Kidney capillary endothelial cell (primary cell): ENCODE results near the gene SMURF2.

ENCODE experiments used
- DNase-seq: peaks from one replicate; pipeline ENCODE4 v3.0.0-alpha.2; 2018; ENCODE audit warnings: low spot score

Gene SMURF2

DNA sequence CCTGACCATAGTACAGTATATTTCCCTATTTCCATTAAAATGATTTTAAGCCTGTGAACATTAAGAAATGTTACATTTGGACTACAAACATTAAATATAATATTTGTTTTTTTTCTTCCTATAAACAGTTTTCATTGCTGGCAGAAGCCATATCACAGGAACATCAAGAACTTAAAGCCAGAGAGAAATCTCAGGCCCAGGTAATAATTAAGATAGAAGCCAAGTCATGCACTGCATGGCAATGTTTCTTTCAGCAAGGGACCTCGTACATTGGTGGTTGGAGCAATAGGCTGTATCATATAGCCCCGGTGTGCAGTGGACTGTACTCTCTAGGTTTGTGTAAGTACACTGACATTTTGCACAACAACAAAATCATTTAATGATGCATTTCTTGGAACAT lies 125.2 kb downstream of the SMURF2 start:
- no peak for DNase-seq

DNA sequence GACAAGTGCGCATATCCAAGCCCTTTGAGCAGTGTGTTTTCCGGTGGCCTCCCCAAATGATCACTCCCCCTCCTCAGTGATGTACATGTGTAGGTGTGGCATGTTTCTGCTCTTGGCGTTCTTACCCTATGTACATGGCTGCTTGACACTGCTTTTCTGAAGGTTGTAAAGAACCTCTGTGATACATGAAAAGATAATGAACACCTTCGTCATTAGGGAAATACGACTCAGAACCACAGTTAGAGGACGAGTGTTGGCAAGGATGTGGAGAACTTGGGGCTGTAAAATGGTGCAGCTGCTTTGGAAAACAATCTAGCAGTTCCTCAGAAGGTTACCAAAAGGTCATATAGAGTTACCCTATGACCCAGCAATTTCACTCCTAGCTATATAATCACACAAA lies 126.8 kb downstream of the SMURF2 start:
- DNase-seq: no peak

GRCh38 chr17:64534187-64534586 lies 127.9 kb downstream of the SMURF2 start:
- DNase-seq: no peak

DNA sequence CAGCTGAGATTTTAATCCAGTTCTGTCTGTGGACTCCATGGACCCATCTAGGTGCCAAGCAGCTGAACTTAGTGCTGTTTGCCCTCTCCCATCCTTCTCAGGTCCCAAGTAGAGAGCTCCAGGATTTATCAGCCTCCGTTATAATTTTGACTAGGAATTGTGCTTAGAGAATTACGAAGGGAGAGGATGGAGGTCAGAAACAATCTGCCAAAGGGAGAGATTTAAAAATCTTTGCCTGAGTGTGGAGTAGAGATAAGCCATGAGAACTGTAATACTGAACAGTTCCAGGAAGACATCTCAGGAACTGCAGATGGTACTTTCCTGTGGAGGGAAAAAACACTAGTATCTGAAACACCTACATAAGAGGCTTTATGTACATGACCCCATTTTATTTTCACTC lies 128.3 kb downstream of the SMURF2 start:
- no peak for DNase-seq

DNA sequence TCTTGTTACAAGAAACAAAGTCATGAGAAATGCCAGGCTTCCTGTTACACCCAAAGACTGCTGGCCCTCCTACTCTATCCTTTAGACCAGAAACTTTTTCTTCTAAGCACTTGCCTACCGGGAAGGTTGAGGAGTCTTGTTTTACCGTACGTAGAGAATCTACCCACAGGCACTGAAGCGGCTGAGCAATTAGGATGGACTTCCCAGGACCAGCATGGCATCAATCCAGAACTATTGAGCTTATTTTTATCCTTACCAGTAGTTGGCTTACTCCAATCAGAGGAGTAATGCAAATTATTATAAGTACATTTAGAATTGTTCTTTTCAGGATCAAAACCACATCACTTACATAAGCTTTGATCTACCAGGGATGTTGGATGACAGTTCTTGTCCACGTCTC lies 129.7 kb downstream of the SMURF2 start:
- no peak for DNase-seq

- DNase-seq: no peak
These were observed 130.1 kb downstream of the SMURF2 start for GRCh38 chr17:64531955-64532371.

DNA sequence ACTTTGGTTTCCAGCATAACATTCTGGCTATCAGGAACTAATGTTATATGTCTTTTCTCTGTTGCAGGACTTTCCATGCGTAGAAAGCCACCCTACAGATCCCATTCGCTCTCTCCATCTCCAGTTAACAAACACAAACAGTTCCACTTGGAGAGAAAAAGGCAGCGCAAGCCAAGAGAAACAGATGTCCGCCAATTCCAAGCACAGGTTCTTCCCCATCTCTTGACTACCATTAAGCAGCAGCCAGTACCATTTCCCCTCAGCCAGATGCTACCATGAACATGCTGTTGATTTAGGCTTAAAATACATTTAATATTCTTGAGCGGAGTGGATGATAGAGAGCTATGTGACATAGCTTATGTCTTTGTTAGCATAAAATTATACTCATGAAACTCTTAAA lies 132.9 kb downstream of the SMURF2 start:
- no peak for DNase-seq

- DNase-seq: no peak
These were observed 134.2 kb downstream of the SMURF2 start for GRCh38 chr17:64527914-64528313.

DNA sequence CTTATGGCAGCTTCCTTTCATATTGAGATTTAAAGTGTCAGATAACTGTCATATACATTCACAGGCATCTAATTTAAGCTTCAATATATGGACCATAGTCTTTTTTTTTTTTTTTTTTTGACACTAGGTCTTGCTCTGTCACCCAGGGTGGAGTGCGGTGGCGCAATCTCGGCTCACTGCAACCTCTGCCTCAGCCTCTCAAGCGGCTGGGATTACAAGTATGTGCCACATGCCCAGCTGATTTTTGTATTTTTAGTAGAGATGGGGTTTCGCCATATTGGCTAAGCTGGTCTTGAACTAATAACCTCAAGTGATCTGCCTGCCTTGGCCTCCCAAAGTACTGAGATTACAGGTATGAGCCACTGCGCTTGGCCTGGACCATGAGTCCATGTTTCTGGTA lies 141.7 kb downstream of the SMURF2 start:
- no peak for DNase-seq

DNA sequence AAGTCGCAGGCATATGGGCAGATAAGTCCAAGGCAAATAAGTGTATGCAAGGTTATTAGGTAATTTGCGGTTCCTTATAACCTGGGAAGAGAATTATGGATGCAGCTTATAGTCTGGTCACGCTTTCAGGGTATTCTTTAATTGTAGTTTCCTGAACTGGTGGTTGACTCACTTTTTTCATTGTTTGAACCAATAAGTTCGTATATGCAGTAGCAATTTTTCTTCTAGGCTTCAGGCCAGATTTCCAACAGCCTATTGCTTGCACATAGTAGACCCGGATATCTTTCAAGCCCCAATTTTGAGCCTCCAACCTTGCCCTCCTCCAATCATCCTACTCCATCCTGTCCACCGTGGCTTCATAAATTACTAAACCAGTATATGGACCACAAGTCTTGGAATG lies 142.5 kb downstream of the SMURF2 start:
- no peak for DNase-seq

DNA sequence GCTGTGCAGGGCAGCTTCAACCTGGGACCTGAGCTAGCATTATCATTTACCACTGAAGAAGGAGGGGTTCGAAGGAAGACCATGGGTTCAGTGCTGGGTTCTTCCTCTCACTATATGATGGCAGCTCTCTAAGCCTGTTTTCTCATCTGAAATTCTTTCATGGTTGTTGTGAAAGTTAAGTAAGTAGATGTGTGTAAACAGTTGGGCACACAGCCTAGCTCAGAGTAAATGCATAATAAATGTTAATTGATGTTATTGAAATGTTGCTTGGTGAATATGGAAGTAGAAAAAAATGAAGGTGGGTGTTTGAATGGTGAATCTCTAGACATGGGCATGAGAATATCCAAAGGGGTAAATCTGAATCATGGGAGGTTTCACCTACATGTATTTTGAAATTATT lies 146.3 kb downstream of the SMURF2 start:
- DNase-seq: no peak

DNA sequence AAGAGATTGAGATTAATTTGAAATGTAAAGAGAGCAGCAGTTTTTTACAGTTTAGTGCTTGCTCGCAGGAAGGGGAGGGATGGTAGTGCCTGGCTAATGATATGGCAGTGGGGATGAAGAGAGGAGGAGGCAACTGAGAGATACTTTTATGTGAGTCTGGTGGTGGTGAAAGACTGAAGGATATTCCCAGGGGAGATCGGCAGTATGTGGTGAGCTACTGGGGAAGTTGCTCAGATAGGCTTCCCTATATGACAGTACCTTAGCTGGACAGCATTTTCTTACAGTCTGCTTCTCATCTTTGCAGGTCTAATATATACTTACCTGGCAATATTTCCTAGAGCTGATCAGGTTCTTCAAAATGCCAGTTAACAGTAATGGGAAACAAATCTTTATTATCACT lies 146.7 kb downstream of the SMURF2 start:
- no peak for DNase-seq

DNA sequence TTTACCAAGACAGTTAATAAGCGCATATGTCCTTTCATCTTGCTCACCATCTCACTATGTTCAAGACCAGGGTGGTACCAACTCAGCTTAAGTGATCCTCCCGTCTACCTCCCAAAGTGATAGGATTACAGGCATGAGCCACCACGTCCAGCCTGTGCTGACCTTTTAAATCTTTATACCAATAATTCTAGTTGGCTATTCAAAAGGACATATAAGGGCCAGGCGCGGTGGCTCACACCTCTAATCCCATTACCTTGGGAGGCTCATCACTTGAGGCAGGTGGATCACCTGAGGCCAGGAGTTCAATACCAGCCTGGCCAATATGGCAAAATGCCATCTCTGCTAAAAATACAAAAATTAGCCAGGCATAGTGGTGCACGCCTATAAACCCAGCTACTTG lies 152.9 kb downstream of the SMURF2 start:
- no peak for DNase-seq

GRCh38 chr17:64508683-64509082 lies 153.4 kb downstream of the SMURF2 start:
- no peak for DNase-seq

GRCh38 chr17:64507413-64507782 lies 154.7 kb downstream of the SMURF2 start:
- DNase-seq: no peak

DNA sequence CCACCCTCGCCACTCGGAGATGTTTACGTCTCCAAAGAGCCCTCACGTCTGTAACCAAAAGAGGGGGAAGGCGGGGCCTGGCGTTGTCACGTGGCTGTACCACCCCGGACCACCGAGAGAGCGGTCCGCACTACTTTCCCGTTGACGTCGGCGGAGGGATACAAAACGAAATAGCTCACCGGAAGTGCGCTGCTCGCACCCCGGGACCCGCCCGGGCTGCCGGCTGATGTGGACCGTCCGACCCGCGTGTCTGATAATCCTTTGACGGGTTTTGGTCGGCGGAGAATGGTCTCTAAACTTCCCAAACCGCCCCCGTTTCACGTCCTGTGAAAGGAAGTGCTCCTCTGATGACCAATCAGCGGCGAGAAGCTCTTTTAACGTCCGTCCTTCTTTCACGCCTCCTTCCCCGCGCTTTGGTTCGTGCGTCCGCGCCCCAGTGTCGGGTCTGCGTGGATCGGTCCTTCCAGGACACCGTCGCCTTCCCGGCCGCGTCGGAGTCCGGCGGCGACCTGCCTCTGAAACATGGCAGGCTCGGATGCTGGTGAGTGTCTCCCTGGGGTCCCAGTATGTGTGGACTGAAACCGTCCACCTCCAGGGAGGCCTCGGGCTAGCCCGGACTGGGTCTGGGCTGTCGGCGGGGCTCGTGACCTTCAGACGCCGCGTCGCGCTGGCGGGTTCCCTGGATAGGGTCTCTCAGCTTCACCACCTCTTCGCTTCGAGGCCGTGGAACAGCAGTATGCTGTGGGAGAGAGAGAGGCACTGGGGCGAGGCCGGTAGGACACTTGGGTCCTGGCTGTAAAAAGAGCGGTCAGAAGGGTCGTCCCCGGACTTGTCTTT lies 155.3 kb downstream of the SMURF2 start, which contains the start of gene CEP95:
Gene CEP95, plus strand, starts transcription at position 402 of the 837 bp plus-strand sequence. Its CDS starts 121 bp downstream, at position 523.
- peak; percentile 94 for DNase-seq

- no peak for DNase-seq
These were observed 155.9 kb downstream of the SMURF2 start, which contains the start of gene DDX5 for GRCh38 chr17:64506201-64506575. TSS of gene DDX5 (minus strand) at chr17:64506289. CDS start at chr17:64506119, 170 bp downstream.

DNA sequence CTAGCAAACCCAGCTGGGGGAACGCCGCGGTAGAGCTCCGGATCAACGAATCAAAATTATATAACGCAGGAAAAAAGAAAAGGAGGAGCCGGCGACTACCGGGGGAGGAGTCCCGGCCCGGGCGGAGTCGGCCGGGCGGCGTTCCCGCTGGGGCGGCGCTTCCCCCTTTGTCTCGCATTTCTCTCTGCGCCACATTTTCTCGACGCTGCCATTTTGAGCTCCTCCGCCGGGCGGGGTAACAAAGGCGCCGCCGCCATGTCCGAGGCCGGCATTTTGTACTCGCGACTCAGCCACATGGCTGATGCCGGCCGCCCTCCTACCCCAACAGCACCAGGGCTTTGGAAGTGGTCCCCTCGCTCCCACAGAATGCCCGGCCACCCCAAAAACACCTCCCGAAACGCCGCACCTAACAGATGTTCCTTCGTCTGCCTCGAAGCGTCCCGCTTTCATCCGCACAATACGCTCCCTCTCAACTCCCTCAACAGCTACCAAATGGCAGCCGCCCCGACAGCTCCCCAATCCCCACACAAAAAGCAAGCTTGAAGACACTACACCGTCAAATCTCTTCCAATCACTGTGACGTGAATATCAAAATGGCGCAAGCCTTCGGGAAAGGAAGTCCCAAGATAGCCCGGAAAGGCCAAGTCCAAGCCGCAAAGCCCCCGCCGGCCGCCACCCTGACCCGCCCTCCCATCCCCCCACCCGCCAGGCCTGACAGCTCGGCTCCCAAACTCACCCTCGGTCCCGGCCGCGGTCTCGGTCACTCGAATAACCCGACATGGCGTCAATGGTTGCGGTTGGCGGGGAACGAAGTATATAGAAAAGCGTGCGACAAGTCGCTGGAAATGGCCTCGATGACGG lies 156.5 kb downstream of the SMURF2 start:
- no peak for DNase-seq

GRCh38 chr17:64504769-64505339 lies 157.3 kb downstream of the SMURF2 start:
- no peak for DNase-seq

- DNase-seq: no peak
These were observed 158.0 kb downstream of the SMURF2 start for GRCh38 chr17:64503821-64504768.

GRCh38 chr17:64503341-64503740 lies 158.8 kb downstream of the SMURF2 start:
- DNase-seq: no peak

DNA sequence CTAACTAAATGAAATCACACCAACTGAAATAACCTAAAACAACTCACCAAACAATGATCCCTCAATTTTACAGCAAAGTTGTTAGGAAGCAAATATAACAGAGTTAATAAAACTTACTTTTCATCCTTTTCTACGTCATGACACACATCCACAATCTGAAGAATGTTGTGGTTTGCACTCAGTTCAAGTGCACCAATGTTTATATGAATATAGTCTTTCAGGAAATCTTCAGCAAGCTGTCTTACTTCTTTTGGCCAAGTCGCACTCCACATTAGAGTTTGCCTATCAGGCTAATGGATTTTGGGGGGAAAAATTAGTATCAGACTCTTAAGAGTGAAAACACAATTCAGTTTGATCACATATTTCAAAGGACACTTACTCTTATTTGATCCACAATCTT lies 159.3 kb downstream of the SMURF2 start:
- DNase-seq: no peak
